ENCODE measurements around the gene TCF4.

TCF4 gene

DNA sequence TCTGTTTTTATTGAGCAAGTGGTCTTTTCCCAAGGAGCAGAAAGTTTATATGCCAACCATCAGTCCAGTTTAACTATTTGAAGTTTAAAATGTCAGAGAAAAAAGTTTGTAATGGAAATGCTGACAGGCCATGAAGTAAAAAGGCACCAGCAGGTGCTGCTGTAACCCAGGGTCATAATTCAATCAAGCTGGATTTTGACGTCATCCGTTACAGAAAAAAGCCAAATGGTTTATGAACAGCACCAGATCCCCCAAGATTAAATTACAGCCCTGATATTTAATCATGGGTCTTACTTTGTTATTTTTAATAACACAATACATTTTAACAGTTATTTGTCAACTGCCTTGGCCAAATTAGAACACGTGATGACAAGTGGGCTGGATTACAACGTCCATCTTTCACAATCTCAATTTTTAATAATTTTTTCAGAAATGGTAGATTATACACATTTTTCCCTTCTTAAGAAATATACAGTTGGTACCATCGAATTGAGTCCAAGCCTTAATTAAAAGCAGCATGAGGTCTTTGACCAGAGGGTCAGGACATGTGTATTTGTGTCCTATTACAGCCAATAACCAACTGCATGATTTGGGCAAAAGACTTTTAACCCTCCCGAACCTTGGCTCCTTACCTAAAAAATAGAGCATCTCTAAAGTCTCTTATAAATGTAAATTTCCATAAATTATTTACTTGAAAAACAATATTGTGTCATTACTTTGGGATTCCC, 10.0 kb downstream of the TCF4 start:
- H3K4me3 ChIP-seq (ENCODE audit: low read depth, low read length), result no peak overlapping the region
- TF ChIP-seq, protein P1, sequence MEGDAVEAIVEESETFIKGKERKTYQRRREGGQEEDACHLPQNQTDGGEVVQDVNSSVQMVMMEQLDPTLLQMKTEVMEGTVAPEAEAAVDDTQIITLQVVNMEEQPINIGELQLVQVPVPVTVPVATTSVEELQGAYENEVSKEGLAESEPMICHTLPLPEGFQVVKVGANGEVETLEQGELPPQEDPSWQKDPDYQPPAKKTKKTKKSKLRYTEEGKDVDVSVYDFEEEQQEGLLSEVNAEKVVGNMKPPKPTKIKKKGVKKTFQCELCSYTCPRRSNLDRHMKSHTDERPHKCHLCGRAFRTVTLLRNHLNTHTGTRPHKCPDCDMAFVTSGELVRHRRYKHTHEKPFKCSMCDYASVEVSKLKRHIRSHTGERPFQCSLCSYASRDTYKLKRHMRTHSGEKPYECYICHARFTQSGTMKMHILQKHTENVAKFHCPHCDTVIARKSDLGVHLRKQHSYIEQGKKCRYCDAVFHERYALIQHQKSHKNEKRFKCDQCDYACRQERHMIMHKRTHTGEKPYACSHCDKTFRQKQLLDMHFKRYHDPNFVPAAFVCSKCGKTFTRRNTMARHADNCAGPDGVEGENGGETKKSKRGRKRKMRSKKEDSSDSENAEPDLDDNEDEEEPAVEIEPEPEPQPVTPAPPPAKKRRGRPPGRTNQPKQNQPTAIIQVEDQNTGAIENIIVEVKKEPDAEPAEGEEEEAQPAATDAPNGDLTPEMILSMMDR (IDR thresholded peaks at IDR 0.05; ENCODE audit: borderline replicate concordance, insufficient read depth, low read depth, low read length), result no peak

DNA sequence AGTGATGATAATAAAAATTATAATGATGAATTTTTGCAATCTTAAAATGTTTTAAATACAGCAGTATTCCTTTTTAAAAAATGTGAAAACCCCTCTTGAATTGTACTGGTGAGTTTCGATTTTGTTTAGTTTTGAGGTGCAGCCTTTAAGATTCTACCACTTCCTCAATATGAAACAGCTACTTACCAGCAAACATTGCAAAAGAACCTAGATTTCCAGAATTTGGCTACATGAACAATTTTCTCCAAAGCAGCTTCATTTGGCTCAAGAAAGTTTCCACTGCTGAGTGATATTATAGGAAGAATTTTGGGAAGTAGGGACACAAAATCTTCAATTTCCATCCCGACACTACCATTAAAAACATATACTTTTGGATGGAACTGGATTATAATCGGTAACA, 12.0 kb downstream of the TCF4 start:
- TF ChIP-seq, protein P1 (IDR thresholded peaks at IDR 0.05; ENCODE audit: borderline replicate concordance, insufficient read depth, low read depth, low read length), result no peak
- H3K4me3 ChIP-seq (ENCODE audit: low read depth, low read length), result no peak overlapping the region

DNA sequence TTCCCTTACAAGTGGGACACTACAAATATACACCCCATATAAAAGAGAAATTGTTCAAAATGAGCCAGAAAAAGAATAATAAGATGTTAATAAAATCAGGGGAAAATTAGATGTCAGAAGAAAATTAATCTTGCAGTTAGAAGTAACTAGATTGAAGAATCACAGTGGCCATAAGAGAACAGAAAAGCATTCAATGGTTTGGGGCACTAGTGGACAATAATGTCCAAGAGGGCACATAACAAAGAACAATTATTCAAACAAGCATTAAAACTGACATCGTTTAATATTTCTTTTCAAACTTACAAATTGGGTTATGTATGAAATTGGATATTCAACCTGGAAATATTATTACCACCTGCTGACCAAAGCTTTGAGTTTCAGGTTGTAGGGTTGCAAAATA, 12.9 kb downstream of the TCF4 start:
- no peak overlapping the region for H3K4me3 ChIP-seq (ENCODE audit: low read depth, low read length)
- TF ChIP-seq, protein P1 (IDR thresholded peaks at IDR 0.05; ENCODE audit: borderline replicate concordance, insufficient read depth, low read depth, low read length), result no peak

DNA sequence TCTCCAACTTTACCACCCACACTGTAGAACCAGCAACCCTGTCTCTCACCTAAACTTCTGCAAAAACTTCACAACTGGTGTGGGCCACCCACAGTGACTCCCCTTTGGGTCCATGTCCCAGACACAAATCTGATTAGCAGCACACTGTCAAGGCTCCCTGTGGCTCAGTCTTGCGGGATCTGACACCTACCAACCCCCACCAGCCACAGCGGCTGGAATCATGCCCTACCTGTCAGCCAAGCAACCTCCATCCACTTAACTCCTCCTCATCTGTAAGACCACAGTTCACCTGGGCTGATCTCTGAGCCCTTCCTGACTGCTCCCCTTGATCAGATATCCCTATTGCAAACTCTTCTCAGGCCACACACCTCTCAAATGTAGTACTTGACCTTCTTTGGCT, 14.6 kb downstream of the TCF4 start:
- TF ChIP-seq, protein P1 (IDR thresholded peaks at IDR 0.05; ENCODE audit: borderline replicate concordance, insufficient read depth, low read depth, low read length), result no peak
- H3K4me3 ChIP-seq (ENCODE audit: low read depth, low read length), result no peak overlapping the region

DNA sequence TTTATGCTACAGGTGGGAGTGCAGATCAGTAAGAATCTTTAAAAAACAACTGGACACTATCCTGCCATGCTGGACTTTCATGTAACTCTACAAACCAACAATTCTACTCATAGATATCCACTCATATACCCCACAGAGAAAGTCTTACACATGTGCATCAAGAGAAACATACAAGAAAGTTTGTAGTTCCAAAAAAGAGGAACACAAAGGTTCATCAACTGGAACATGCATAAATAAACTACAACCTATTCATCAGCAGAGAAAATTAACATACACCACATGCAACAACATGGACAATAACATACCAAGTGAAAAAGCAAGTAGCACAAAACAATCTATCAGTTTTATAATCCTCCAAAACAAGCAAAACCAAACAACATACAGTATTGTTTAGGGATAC, 17.0 kb downstream of the TCF4 start:
- H3K4me3 ChIP-seq (ENCODE audit: low read depth, low read length), result no peak overlapping the region
- TF ChIP-seq, protein P1 (IDR thresholded peaks at IDR 0.05; ENCODE audit: borderline replicate concordance, insufficient read depth, low read depth, low read length), result no peak

DNA sequence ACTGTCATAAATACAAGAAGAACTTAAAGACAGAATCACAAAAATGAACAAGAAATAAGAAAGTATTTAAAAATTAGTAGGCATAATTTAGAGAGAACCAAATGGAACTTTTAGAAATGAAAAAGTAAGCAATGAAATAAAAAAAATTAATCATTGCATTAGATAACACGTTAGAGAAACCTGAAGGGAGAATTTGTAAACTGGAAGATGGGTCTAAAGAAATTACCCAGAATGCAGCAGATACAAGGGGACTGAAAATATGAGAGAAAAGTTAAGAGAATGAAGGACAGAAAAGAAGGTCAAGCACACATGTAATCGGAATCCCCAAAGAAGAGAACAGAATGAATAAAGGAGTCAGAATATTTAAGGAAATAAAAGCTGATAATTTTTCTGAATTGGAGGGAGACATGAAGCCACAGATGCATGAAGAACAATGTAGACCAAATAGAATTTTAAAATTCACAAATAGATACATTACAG, 21.5 kb downstream of the TCF4 start:
- no peak overlapping the region for H3K4me3 ChIP-seq (ENCODE audit: low read depth, low read length)
- TF ChIP-seq, protein P1 (IDR thresholded peaks at IDR 0.05; ENCODE audit: borderline replicate concordance, insufficient read depth, low read depth, low read length), result no peak

DNA sequence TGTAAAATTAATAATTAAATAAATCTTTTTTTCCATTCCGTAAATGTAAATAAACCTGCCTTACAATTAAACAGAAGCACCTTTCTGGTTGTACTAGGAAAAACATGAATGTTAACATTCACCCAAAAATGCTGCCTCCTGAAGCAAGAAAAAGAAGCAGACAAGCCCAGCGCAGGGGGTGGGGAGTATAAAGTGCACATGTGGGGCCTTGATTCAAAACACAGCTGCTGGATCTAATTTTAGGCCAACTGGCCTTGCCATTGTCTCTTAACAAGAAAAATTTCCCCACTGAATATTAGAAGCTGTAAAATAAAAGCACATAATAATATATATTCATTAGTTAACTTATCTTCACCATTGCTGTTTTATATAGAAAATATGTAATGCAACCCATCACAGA, 28.3 kb downstream of the TCF4 start:
- TF ChIP-seq, protein P1 (IDR thresholded peaks at IDR 0.05; ENCODE audit: borderline replicate concordance, insufficient read depth, low read depth, low read length), result no peak
- H3K4me3 ChIP-seq (ENCODE audit: low read depth, low read length), result no peak overlapping the region
